OCI-LY1 (cell line): ENCODE data around the gene IL17RE.

Experiments used
- CTCF ChIP-seq: fragments of 200-600 bp; sonication (generic), shearing (Covaris generic); IDR thresholded peaks from 2 replicates; pipeline ENCODE4 v1.5.1; 2017; ENCODE audit warnings: mild to moderate bottlenecking, antibody characterized with exemption, low read length, moderate library complexity, mixed read lengths
- EZH2 ChIP-seq: fragments of 200-600 bp; sonication (generic), shearing (Covaris generic); IDR thresholded peaks from 2 replicates; pipeline ENCODE4 v1.8.0; 2017; ENCODE audit warnings: borderline replicate concordance, mixed run types, mild to moderate bottlenecking, antibody characterized with exemption, low read length, moderate library complexity, mixed read lengths

- no peak for TF ChIP-seq EZH2
- no peak for TF ChIP-seq CTCF
Measured at GRCh38 chr3:9951598-9951961, 48.9 kb downstream of the IL17RE start.
